Type B pancreatic cell (in vitro differentiated cells): ENCODE results near the gene HEG1. TPM values are rescaled to one million over a fixed set of nuclear protein-coding genes. Genes with fewer than 3 reads are reported as not detected.

Experiments
- DNase-seq: peaks from one replicate; pipeline ENCODE4 v3.0.0; 2021; ENCODE audit warnings: mixed read lengths; ENCODE audit not compliant: unreplicated experiment; ENCODE audit errors: extremely low spot score
- H3K27ac Mint-ChIP-seq: 2 replicates; pipeline ENCODE4 v1.8.0; 2021; ENCODE audit warnings: mild to moderate bottlenecking, mixed read lengths
- H3K27me3 Mint-ChIP-seq: 2 replicates; pipeline ENCODE4 v1.8.0; 2021; ENCODE audit warnings: mixed read lengths
- H3K36me3 Mint-ChIP-seq: 2 replicates; pipeline ENCODE4 v1.8.0; 2021; ENCODE audit warnings: mixed read lengths
- H3K4me1 Mint-ChIP-seq: one replicate; pipeline ENCODE4 v1.8.0; 2021; ENCODE audit warnings: mixed read lengths; ENCODE audit not compliant: unreplicated experiment
- H3K4me3 Mint-ChIP-seq: 2 replicates; pipeline ENCODE4 v1.8.0; 2021; ENCODE audit warnings: mild to moderate bottlenecking, mixed read lengths
- H3K9me3 Mint-ChIP-seq: 2 replicates; pipeline ENCODE4 v1.8.0; 2021; ENCODE audit warnings: mixed read lengths
- CTCF ChIP-seq: fragments of 200-600 bp; sonication (generic); conservative IDR thresholded peaks from 2 replicates; pipeline ENCODE4 v1.5.0; 2021; ENCODE audit warnings: antibody characterized with exemption, mild to moderate bottlenecking
- total RNA-seq: library from RNA; stranded (reverse); gene quantifications from 2 replicates; pipeline ENCODE4 v1.2.1, GENCODE V29; 2021; ENCODE audit warnings: low replicate concordance

HEG1 gene
- total RNA-seq, 1 donor from 2014 or later: 43.1 TPM

- Mint-ChIP-seq H3K4me3 (peak overlapping the region; percentile 25), H3K9me3 (peaks cover 9% of the 10 kb centered on the region), H3K36me3 (peaks cover 10% of the 10 kb centered on the region), H3K27ac (no peak overlapping the region), H3K4me1 (peaks cover 37% of the 10 kb centered on the region), H3K27me3 (peaks cover 10% of the 10 kb centered on the region)
- no peak for TF ChIP-seq CTCF
- no peak for DNase-seq
These were observed 20.6 kb downstream of the HEG1 start for GRCh38 chr3:125035217-125035616.

GRCh38 chr3:125033616-125034015 lies 22.2 kb downstream of the HEG1 start:
- Mint-ChIP-seq H3K27ac (no peak overlapping the region), H3K36me3 (peaks cover 12% of the 10 kb centered on the region), H3K9me3 (peaks cover 9% of the 10 kb centered on the region), H3K4me3 (no peak overlapping the region), H3K27me3 (no peaks in the 10 kb centered on the region), H3K4me1 (peaks cover 21% of the 10 kb centered on the region)
- no peak for DNase-seq
- no peak for TF ChIP-seq CTCF

GRCh38 chr3:125033135-125033534 lies 22.7 kb downstream of the HEG1 start:
- Mint-ChIP-seq H3K4me1 (peaks cover 17% of the 10 kb centered on the region), H3K27me3 (no peaks in the 10 kb centered on the region), H3K4me3 (no peak overlapping the region), H3K36me3 (peaks cover 16% of the 10 kb centered on the region), H3K9me3 (peaks cover 9% of the 10 kb centered on the region), H3K27ac (no peak overlapping the region)
- DNase-seq: no peak
- TF ChIP-seq CTCF: no peak

GRCh38 chr3:125032683-125033082 lies 23.1 kb downstream of the HEG1 start:
- DNase-seq: no peak
- TF ChIP-seq CTCF: no peak
- H3K4me1 Mint-ChIP-seq: peaks cover 13% of the 10 kb centered on the region
- no peak overlapping the region for H3K4me3 Mint-ChIP-seq
- H3K27me3 Mint-ChIP-seq: no peaks in the 10 kb centered on the region
- H3K27ac Mint-ChIP-seq: no peak overlapping the region
- peaks cover 20% of the 10 kb centered on the region for H3K36me3 Mint-ChIP-seq
- peaks cover 7% of the 10 kb centered on the region for H3K9me3 Mint-ChIP-seq

GRCh38 chr3:125032100-125032643 lies 23.6 kb downstream of the HEG1 start:
- no peak overlapping the region for H3K27ac Mint-ChIP-seq
- peaks cover 11% of the 10 kb centered on the region for H3K4me1 Mint-ChIP-seq
- H3K27me3 Mint-ChIP-seq: no peaks in the 10 kb centered on the region
- no peak for TF ChIP-seq CTCF
- DNase-seq: no peak
- H3K9me3 Mint-ChIP-seq: peaks cover 5% of the 10 kb centered on the region
- H3K36me3 Mint-ChIP-seq: peaks cover 25% of the 10 kb centered on the region
- H3K4me3 Mint-ChIP-seq: no peak overlapping the region

- Mint-ChIP-seq H3K4me3 (no peak overlapping the region), H3K9me3 (peaks cover 5% of the 10 kb centered on the region), H3K36me3 (peaks cover 28% of the 10 kb centered on the region), H3K27ac (no peak overlapping the region), H3K4me1 (peaks cover 11% of the 10 kb centered on the region), H3K27me3 (no peaks in the 10 kb centered on the region)
- no peak for TF ChIP-seq CTCF
- DNase-seq: no peak
These were observed 24.3 kb downstream of the HEG1 start for GRCh38 chr3:125031544-125031943.
